ENCODE measurements around the gene KLK15. TPM values are rescaled to one million over a fixed set of nuclear protein-coding genes. Genes with fewer than 3 reads are reported as not detected.
A peak's percentile ranks its signal among the peaks of the same experiment; 100 is the strongest.

KLK15 gene
- polyA plus RNA-seq, 2 of the 4 experiments (the other 2 are of a cell fraction): not detected

DNA sequence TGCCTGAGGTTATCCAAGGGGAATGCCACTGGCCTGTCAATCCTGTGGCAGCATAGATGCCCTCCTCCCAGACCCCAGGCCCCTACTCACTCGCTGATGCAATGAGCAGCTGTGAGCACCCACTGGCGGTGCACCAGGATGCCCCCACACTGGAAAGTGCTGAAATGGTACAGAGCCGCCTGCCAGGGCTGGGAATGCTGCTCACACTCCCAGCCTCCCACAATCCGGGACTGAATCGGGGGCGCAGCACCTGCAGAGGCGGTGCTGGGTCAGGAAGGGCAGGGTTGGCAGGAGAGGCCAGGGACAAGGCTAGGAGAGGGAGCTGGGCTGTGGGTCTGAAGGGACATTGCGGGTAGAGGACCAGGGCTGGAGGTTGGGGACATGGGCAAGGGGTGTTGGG, 11.8 kb downstream of the KLK15 start:
- peaks cover 13% of the 10 kb centered on the region; the same call in 1 of the 3 replicates for H3K4me1 ChIP-seq
- no peak for FAIRE-seq
- H3K4me3 ChIP-seq: no peak overlapping the region
- no peak overlapping the region for H3K27ac ChIP-seq
- 51% methylated on average over 8 of the region's 8 CpGs for WGBS (ENCODE audit: missing lambda C conversion rate)
- no peak overlapping the region for H3K4me2 ChIP-seq
- CTCF ChIA-PET: interaction anchor here (1.6 to 2.8 kb wide), 2 partner anchors 22 to 101 kb away, joined by 4 to 11 read pairs; no protein-coding TSS in a partner anchor
- ATAC-seq: no peak
- POLR2A ChIA-PET: no interaction called here
- DNase-seq (ENCODE audit: low read depth in 1 of 2, low spot score in 1 of 2): no peak
- no peaks in the 10 kb centered on the region for H3K9me3 ChIP-seq
- no peak for TF ChIP-seq MYC (IDR thresholded peaks at IDR 0.05; ENCODE audit: borderline replicate concordance, low read length)
- TF ChIP-seq, protein P1, sequence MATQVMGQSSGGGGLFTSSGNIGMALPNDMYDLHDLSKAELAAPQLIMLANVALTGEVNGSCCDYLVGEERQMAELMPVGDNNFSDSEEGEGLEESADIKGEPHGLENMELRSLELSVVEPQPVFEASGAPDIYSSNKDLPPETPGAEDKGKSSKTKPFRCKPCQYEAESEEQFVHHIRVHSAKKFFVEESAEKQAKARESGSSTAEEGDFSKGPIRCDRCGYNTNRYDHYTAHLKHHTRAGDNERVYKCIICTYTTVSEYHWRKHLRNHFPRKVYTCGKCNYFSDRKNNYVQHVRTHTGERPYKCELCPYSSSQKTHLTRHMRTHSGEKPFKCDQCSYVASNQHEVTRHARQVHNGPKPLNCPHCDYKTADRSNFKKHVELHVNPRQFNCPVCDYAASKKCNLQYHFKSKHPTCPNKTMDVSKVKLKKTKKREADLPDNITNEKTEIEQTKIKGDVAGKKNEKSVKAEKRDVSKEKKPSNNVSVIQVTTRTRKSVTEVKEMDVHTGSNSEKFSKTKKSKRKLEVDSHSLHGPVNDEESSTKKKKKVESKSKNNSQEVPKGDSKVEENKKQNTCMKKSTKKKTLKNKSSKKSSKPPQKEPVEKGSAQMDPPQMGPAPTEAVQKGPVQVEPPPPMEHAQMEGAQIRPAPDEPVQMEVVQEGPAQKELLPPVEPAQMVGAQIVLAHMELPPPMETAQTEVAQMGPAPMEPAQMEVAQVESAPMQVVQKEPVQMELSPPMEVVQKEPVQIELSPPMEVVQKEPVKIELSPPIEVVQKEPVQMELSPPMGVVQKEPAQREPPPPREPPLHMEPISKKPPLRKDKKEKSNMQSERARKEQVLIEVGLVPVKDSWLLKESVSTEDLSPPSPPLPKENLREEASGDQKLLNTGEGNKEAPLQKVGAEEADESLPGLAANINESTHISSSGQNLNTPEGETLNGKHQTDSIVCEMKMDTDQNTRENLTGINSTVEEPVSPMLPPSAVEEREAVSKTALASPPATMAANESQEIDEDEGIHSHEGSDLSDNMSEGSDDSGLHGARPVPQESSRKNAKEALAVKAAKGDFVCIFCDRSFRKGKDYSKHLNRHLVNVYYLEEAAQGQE (IDR thresholded peaks at IDR 0.05): no peak
- TF ChIP-seq, protein P2, sequence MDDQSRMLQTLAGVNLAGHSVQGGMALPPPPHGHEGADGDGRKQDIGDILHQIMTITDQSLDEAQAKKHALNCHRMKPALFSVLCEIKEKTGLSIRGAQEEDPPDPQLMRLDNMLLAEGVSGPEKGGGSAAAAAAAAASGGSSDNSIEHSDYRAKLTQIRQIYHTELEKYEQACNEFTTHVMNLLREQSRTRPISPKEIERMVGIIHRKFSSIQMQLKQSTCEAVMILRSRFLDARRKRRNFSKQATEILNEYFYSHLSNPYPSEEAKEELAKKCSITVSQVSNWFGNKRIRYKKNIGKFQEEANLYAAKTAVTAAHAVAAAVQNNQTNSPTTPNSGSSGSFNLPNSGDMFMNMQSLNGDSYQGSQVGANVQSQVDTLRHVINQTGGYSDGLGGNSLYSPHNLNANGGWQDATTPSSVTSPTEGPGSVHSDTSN (IDR thresholded peaks at IDR 0.05): no peak
- no peak for TF ChIP-seq BHLHE40 (IDR thresholded peaks at IDR 0.05; ENCODE audit: low read depth, low read length)
- no peak for TF ChIP-seq ZC3H11A (IDR thresholded peaks at IDR 0.05)

DNA sequence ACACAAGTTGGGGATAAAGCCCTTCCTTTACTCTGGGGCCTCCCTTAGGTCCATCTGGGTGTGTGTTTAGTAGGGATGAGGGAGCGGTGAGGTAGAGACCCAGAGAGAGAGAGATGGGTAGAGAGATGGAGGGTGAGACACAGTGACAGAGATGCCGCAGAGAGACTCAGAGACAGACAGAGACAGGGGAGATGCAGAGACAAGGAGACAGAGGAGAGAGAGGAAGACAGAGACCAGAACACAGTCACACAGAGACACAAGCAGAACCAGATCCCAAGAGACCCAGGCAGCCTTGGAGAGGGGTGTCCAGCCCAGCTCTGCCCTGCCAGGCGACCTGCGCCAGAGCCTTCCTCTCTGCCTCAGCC, 12.1 kb downstream of the KLK15 start:
- Histone ChIP-seq H3K4me3 (no peak overlapping the region), H3K4me2 (peak overlapping the region; percentile 49; the same call in 2 of the 3 replicates), H3K4me1 (peaks cover 13% of the 10 kb centered on the region; the same call in 1 of the 3 replicates), H3K9me3 (no peaks in the 10 kb centered on the region), H3K27ac (no peak overlapping the region)
- FAIRE-seq (no peak), DNase-seq (ENCODE audit: low read depth in 1 of 2, low spot score in 1 of 2) (no peak), ATAC-seq (no peak)
- TF ChIP-seq GATA3 (IDR thresholded peaks at IDR 0.05; ENCODE audit: borderline replicate concordance) (no peak), POLR2A (IDR thresholded peaks at IDR 0.05; ENCODE audit: low read length) (no peak), ESRRA (IDR thresholded peaks at IDR 0.05; ENCODE audit: borderline replicate concordance, low read length) (no peak)
- TF ChIP-seq, protein P3, sequence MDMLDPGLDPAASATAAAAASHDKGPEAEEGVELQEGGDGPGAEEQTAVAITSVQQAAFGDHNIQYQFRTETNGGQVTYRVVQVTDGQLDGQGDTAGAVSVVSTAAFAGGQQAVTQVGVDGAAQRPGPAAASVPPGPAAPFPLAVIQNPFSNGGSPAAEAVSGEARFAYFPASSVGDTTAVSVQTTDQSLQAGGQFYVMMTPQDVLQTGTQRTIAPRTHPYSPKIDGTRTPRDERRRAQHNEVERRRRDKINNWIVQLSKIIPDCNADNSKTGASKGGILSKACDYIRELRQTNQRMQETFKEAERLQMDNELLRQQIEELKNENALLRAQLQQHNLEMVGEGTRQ (IDR thresholded peaks at IDR 0.05): no peak
- POLR2A ChIA-PET: no interaction called here
- 84% methylated on average over 4 of the region's 4 CpGs for WGBS (ENCODE audit: missing lambda C conversion rate)
- CTCF ChIA-PET: interaction anchor here (2.8 kb wide), 1 partner anchor 101 kb away, joined by 11 read pairs; no protein-coding TSS in a partner anchor

DNA sequence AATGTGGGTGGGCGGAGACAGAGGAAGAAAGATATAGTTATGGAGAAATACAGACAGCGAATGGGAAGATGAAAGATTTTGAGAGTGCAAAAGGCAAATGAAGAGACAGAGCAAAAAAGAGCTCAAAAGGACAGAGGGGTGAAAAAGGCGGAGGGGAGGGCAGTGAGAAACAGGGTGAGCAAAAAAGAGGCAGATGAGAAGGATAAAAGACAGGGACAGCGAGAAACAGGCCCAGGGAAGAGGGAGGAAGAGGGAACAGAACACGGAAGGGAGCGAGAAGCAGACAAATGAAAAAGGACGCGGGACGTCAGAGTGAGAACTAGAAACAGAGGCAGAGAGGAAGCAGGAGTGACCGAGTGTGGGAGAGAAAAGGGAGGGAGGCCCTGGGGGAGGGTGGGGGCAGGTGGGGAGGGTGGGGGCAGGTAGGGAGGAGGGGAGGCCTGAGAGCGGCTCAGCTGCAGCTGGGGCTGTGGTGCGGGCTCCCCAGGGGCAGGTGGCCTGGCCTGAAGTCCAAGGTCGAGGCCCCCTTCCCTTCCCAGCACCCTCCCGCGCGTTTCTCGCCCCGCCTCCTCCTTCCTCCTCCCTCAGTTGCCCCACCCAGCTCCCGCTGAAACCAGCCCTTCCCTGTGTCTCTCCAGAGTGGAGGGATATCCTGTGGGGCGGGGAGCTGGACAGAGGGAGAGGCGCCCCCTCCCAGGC, 12.7 kb downstream of the KLK15 start:
- Histone ChIP-seq H3K4me1 (peaks cover 13% of the 10 kb centered on the region; the same call in 1 of the 3 replicates), H3K9me3 (no peaks in the 10 kb centered on the region; the same call in 2 of the 3 replicates), H3K4me2 (peak overlapping the region; percentile 49), H3K27ac (no peak overlapping the region), H3K4me3 (no peak overlapping the region)
- TF ChIP-seq KDM1A (IDR thresholded peaks at IDR 0.05; ENCODE audit: low read depth): no peak
- TF ChIP-seq MAZ (IDR thresholded peaks at IDR 0.05; ENCODE audit: borderline replicate concordance, low read depth, low read length): no peak
- no peak for FAIRE-seq
- 41% methylated on average over 21 of the region's 21 CpGs for WGBS (ENCODE audit: missing lambda C conversion rate)
- ATAC-seq: no peak
- no peak for DNase-seq (ENCODE audit: low read depth in 1 of 2, low spot score in 1 of 2)
- POLR2A ChIA-PET: interaction anchor here (0.8 kb wide), 1 partner anchor 17 kb away, joined by 5 read pairs; no protein-coding TSS in a partner anchor
- CTCF ChIA-PET: interaction anchor here (1.1 to 2.8 kb wide), 2 partner anchors 37 to 102 kb away, joined by 4 to 11 read pairs; no protein-coding TSS in a partner anchor

DNA sequence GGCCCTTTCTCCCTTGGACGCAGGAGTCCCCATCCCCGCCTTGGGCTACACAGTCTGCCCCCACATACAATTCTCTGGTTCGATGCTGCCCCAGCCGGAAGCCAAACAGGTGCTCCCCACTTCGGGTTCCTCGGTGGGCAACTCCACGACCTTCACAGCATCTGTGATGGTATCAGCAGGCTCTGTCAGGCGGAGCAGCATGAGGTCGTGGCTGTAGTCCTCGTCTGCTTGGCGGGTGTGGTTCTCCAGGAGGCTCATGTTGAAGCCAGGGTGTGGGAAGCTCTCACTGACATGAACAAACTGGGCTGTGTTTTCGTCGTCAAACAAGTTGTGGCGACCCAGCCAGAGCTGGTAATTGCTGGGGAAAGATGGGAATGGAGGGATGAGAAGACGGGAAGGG, 13.3 kb downstream of the KLK15 start:
- DNase-seq (ENCODE audit: low read depth in 1 of 2, low spot score in 1 of 2) (no peak), ATAC-seq (no peak), FAIRE-seq (no peak)
- Histone ChIP-seq H3K9me3 (no peaks in the 10 kb centered on the region; the same call in 2 of the 3 replicates), H3K4me2 (no peak overlapping the region), H3K27ac (no peak overlapping the region), H3K4me3 (no peak overlapping the region), H3K4me1 (peaks cover 13% of the 10 kb centered on the region; the same call in 1 of the 3 replicates)
- CTCF ChIA-PET: interaction anchor here (1.1 to 2.8 kb wide), 2 partner anchors 36 to 102 kb away, joined by 4 to 11 read pairs; no protein-coding TSS in a partner anchor
- WGBS (ENCODE audit: missing lambda C conversion rate): 26% methylated on average over 14 of the region's 15 CpGs
- POLR2A ChIA-PET: interaction anchor here (0.8 kb wide), 1 partner anchor 16 kb away, joined by 5 read pairs; no protein-coding TSS in a partner anchor
- TF ChIP-seq CBX8 (IDR thresholded peaks at IDR 0.05): no peak
- no peak for TF ChIP-seq SMC3 (IDR thresholded peaks at IDR 0.05)
- TF ChIP-seq, protein P4, sequence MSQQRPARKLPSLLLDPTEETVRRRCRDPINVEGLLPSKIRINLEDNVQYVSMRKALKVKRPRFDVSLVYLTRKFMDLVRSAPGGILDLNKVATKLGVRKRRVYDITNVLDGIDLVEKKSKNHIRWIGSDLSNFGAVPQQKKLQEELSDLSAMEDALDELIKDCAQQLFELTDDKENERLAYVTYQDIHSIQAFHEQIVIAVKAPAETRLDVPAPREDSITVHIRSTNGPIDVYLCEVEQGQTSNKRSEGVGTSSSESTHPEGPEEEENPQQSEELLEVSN (IDR thresholded peaks at IDR 0.05; ENCODE audit: borderline replicate concordance, low read depth): no peak
- TF ChIP-seq, protein P3 (IDR thresholded peaks at IDR 0.05): no peak
- TF ChIP-seq ESRRA (IDR thresholded peaks at IDR 0.05; ENCODE audit: borderline replicate concordance, low read length): no peak
- TF ChIP-seq, protein P5, sequence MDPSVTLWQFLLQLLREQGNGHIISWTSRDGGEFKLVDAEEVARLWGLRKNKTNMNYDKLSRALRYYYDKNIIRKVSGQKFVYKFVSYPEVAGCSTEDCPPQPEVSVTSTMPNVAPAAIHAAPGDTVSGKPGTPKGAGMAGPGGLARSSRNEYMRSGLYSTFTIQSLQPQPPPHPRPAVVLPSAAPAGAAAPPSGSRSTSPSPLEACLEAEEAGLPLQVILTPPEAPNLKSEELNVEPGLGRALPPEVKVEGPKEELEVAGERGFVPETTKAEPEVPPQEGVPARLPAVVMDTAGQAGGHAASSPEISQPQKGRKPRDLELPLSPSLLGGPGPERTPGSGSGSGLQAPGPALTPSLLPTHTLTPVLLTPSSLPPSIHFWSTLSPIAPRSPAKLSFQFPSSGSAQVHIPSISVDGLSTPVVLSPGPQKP (IDR thresholded peaks at IDR 0.05; ENCODE audit: low read depth, low read length): no peak
- TF ChIP-seq TP53 (CRISPR knock-in tag; IDR thresholded peaks at IDR 0.05): no peak
- no peak for TF ChIP-seq PHF8 (IDR thresholded peaks at IDR 0.05; ENCODE audit: borderline replicate concordance, low read depth)

Data from A549 (cell line).